SU-DHL-6 (cell line): ENCODE data around the gene RAVER1.

ENCODE experiments used
- EZH2phosphoT487 ChIP-seq: fragments of 200-600 bp; sonication (generic), shearing (Covaris generic); conservative IDR thresholded peaks from 2 replicates; pipeline ENCODE4 v1.6.1; 2018; ENCODE audit warnings: mild to moderate bottlenecking, antibody characterized with exemption, low read length, moderate library complexity, mixed read lengths
- TF ChIP-seq, protein P1 (sequence below): fragments of 200-600 bp; sonication (generic); IDR thresholded peaks from one replicate; pipeline ENCODE4 v1.5.1; 2017; ENCODE audit warnings: antibody characterized with exemption, mild to moderate bottlenecking, low read length, moderate library complexity; ENCODE audit not compliant: insufficient read depth, poor library complexity, severe bottlenecking

DNA sequence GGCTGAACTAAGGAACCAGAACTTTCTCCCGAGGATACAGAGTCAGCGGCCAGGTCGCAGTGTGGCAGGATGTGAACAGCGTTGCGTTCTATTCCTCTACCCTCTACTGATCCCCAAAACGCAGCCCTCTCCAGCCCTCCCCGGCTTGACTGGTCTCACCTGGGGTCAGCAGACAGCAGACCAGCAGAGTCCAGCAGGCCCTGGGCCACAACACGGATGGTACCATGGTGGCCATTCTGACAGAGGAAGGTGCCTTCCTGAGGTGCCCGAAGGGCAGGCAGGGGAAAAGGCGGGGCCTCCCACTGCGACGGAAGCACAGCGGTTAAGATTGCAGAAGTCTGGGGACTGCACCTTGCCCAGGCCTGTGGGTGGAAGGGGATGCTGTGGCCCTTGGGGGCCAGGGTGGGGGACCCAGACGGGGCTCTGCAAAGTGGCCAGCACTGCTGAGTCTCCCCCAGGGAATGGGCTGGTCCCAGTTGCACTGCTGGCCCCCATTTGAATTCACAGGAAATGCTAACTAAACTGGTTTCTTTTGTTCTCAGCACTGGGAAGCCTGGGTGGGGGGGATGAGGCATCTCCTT is 6.1 kb upstream of the RAVER1 start, which contains the start of gene ICAM3:
- TF ChIP-seq, protein P1, sequence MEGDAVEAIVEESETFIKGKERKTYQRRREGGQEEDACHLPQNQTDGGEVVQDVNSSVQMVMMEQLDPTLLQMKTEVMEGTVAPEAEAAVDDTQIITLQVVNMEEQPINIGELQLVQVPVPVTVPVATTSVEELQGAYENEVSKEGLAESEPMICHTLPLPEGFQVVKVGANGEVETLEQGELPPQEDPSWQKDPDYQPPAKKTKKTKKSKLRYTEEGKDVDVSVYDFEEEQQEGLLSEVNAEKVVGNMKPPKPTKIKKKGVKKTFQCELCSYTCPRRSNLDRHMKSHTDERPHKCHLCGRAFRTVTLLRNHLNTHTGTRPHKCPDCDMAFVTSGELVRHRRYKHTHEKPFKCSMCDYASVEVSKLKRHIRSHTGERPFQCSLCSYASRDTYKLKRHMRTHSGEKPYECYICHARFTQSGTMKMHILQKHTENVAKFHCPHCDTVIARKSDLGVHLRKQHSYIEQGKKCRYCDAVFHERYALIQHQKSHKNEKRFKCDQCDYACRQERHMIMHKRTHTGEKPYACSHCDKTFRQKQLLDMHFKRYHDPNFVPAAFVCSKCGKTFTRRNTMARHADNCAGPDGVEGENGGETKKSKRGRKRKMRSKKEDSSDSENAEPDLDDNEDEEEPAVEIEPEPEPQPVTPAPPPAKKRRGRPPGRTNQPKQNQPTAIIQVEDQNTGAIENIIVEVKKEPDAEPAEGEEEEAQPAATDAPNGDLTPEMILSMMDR: no peak
- TF ChIP-seq EZH2phosphoT487: no peak
